ENCODE data around the gene UEVLD.

DNA sequence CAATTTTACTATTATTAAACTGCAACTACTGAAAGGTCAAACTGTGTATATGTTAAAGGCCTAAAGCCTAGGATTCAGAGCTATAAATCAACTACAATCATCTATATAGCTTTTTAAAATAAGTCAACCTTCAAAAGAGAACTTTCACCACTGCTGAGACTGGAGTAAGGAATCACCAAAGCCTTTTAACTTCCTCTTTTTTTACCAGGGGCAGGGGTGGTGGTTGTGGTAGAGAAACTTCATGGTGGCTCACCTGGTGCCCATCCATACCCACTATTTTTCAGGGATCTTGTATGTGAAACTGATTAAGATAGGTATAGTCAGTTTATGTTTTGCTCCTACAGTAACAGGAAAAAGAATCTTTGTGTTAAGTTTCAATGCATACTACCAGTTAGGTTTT lies 93.3 kb downstream of the UEVLD start:
- TF ChIP-seq POLR2AphosphoS5 (IDR thresholded peaks at IDR 0.05) (no peak), CTCF (IDR thresholded peaks at IDR 0.05; ENCODE audit: poor library complexity, severe bottlenecking) (no peak), SMC3 (conservative IDR thresholded peaks at IDR 0.05; ENCODE audit: poor library complexity) (no peak), EZH2 (IDR thresholded peaks at IDR 0.05; ENCODE audit: borderline replicate concordance, insufficient read depth, low read length, poor library complexity, severe bottlenecking) (no peak)
- TF ChIP-seq, protein P1, sequence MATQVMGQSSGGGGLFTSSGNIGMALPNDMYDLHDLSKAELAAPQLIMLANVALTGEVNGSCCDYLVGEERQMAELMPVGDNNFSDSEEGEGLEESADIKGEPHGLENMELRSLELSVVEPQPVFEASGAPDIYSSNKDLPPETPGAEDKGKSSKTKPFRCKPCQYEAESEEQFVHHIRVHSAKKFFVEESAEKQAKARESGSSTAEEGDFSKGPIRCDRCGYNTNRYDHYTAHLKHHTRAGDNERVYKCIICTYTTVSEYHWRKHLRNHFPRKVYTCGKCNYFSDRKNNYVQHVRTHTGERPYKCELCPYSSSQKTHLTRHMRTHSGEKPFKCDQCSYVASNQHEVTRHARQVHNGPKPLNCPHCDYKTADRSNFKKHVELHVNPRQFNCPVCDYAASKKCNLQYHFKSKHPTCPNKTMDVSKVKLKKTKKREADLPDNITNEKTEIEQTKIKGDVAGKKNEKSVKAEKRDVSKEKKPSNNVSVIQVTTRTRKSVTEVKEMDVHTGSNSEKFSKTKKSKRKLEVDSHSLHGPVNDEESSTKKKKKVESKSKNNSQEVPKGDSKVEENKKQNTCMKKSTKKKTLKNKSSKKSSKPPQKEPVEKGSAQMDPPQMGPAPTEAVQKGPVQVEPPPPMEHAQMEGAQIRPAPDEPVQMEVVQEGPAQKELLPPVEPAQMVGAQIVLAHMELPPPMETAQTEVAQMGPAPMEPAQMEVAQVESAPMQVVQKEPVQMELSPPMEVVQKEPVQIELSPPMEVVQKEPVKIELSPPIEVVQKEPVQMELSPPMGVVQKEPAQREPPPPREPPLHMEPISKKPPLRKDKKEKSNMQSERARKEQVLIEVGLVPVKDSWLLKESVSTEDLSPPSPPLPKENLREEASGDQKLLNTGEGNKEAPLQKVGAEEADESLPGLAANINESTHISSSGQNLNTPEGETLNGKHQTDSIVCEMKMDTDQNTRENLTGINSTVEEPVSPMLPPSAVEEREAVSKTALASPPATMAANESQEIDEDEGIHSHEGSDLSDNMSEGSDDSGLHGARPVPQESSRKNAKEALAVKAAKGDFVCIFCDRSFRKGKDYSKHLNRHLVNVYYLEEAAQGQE (IDR thresholded peaks at IDR 0.05; ENCODE audit: borderline replicate concordance) = no peak
